GM19463 (cell line): ENCODE results near the gene PIGU.
"Not testable (repeated sequence)": the region's sequence is repeated elsewhere in the genome, so short reads cannot be mapped to it uniquely, and the experiment has no call there.

Experiments
- ATAC-seq: cut with Tn5 transposase; IDR thresholded peaks from one replicate; pipeline ENCODE4 v1.9.1; 2021; ENCODE audit warnings: mild to moderate bottlenecking, moderate library complexity; ENCODE audit not compliant: unreplicated experiment

The PIGU gene

GRCh38 chr20:34663213-34663943 is 13.5 kb downstream of the PIGU start:
- no peak for ATAC-seq

GRCh38 chr20:34661811-34662210 is 15.1 kb downstream of the PIGU start:
- not testable (repeated sequence) for ATAC-seq

- ATAC-seq = not testable (repeated sequence)
Measured at GRCh38 chr20:34658654-34659053, 18.2 kb downstream of the PIGU start.

GRCh38 chr20:34654207-34654744 is 22.6 kb downstream of the PIGU start:
- no peak for ATAC-seq

GRCh38 chr20:34651200-34651599 is 25.7 kb downstream of the PIGU start:
- ATAC-seq = no peak

- ATAC-seq = no peak
Measured at GRCh38 chr20:34647737-34648136, 29.2 kb downstream of the PIGU start.

- no peak for ATAC-seq
Measured at GRCh38 chr20:34644951-34645350, 31.9 kb downstream of the PIGU start.

- no peak for ATAC-seq
Measured at GRCh38 chr20:34644345-34644744, 32.5 kb downstream of the PIGU start.

- no peak for ATAC-seq
Measured at GRCh38 chr20:34643928-34644327, 33.0 kb downstream of the PIGU start.

GRCh38 chr20:34642009-34642408 is 34.9 kb downstream of the PIGU start:
- ATAC-seq = no peak

GRCh38 chr20:34639755-34640222 is 37.1 kb downstream of the PIGU start:
- no peak for ATAC-seq

- no peak for ATAC-seq
Measured at GRCh38 chr20:34638532-34638931, 38.4 kb downstream of the PIGU start.

- ATAC-seq = no peak
Measured at GRCh38 chr20:34638039-34638292, 38.9 kb downstream of the PIGU start.

GRCh38 chr20:34637245-34638038 is 39.5 kb downstream of the PIGU start:
- ATAC-seq = no peak

GRCh38 chr20:34636648-34637047 is 40.2 kb downstream of the PIGU start:
- ATAC-seq = no peak

- ATAC-seq = no peak
Measured at GRCh38 chr20:34634392-34634791, 42.5 kb downstream of the PIGU start.

- ATAC-seq = no peak
Measured at GRCh38 chr20:34632870-34633452, 43.9 kb downstream of the PIGU start.

GRCh38 chr20:34629904-34630303 is 47.0 kb downstream of the PIGU start:
- ATAC-seq = no peak

GRCh38 chr20:34629342-34629741 is 47.5 kb downstream of the PIGU start:
- ATAC-seq = no peak

- ATAC-seq = no peak
Measured at GRCh38 chr20:34628026-34628425, 48.9 kb downstream of the PIGU start.

GRCh38 chr20:34627458-34627857 is 49.4 kb downstream of the PIGU start:
- ATAC-seq = no peak

- ATAC-seq = no peak
Measured at GRCh38 chr20:34626992-34627391, 49.9 kb downstream of the PIGU start.
